ENCODE measurements around the gene CYP1A2. TPM values are rescaled to one million over a fixed set of nuclear protein-coding genes. Genes with fewer than 3 reads are reported as not detected.
"Not testable (repeated sequence)": the region's sequence is repeated elsewhere in the genome, so short reads cannot be mapped to it uniquely, and the experiment has no call there.

The CYP1A2 gene
- total and polyA plus RNA-seq, 7 donors = 0.03 TPM; not detected in 6

DNA sequence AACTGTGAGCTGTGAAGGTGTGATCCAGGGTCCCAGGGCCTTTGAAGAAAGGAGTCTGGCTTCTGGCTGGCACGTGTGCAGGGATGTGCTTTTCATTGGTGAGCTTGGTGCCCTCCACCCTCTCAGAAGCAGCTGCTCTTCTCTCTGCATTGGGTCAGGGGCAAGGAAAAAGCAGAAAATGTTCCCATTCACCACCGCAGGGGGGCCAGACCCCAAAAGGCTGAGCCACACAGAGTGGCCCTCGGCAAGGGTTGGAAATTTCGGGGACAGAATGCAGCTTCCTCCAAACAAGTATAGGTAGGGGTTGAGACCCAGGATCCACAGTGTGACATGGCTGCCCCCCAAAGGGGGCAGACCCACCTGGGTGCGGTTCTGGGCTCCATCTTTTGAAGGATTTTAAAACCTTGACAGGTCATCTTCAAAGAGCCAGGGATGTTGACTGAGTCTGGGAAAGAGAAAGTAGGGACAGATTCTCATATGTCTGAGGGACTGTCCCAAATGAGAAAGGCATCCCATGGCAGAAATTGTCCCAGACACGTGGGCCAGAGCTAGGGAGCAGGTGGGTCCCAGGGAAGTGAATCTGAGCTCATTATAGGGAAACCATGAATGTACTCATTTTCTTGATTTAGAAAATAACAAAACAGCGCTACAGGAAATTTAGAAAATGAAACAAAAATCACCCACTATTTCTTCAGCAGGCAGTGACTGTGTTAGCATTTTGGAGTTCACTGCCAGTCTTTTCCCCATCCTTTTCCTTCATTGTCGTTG is 36.0 kb downstream of the CYP1A2 start:
- no peaks in the 10 kb centered on the region for H3K9me3 ChIP-seq
- peak overlapping the region; percentile 86 for H3K4me3 ChIP-seq
- TF ChIP-seq, protein P1, sequence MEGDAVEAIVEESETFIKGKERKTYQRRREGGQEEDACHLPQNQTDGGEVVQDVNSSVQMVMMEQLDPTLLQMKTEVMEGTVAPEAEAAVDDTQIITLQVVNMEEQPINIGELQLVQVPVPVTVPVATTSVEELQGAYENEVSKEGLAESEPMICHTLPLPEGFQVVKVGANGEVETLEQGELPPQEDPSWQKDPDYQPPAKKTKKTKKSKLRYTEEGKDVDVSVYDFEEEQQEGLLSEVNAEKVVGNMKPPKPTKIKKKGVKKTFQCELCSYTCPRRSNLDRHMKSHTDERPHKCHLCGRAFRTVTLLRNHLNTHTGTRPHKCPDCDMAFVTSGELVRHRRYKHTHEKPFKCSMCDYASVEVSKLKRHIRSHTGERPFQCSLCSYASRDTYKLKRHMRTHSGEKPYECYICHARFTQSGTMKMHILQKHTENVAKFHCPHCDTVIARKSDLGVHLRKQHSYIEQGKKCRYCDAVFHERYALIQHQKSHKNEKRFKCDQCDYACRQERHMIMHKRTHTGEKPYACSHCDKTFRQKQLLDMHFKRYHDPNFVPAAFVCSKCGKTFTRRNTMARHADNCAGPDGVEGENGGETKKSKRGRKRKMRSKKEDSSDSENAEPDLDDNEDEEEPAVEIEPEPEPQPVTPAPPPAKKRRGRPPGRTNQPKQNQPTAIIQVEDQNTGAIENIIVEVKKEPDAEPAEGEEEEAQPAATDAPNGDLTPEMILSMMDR (IDR thresholded peaks at IDR 0.05) = no peak
- intact Hi-C loops (cut with DNase I) = loop anchor here in 1 of 2 donors (5.0 kb wide), 2 partner anchors 53 to 153 kb away; partner anchors contain the start of gene COX5A
- no peaks in the 10 kb centered on the region for H3K27me3 ChIP-seq (ENCODE audit: insufficient read depth in 3 of 3, low read length in 2 of 3)
- no peaks in the 10 kb centered on the region for H3K36me3 ChIP-seq (ENCODE audit: insufficient read depth in 1 of 2, low read depth in 1 of 2)
- H3K4me1 ChIP-seq = peaks cover 77% of the 10 kb centered on the region
- ATAC-seq (no peak), DNase-seq (no peak)
- H3K27ac ChIP-seq = peak overlapping the region; percentile 79
- 66 to 68% (median 68%) methylated on average over 8 of the region's 8 CpGs for WGBS, 3 donors

DNA sequence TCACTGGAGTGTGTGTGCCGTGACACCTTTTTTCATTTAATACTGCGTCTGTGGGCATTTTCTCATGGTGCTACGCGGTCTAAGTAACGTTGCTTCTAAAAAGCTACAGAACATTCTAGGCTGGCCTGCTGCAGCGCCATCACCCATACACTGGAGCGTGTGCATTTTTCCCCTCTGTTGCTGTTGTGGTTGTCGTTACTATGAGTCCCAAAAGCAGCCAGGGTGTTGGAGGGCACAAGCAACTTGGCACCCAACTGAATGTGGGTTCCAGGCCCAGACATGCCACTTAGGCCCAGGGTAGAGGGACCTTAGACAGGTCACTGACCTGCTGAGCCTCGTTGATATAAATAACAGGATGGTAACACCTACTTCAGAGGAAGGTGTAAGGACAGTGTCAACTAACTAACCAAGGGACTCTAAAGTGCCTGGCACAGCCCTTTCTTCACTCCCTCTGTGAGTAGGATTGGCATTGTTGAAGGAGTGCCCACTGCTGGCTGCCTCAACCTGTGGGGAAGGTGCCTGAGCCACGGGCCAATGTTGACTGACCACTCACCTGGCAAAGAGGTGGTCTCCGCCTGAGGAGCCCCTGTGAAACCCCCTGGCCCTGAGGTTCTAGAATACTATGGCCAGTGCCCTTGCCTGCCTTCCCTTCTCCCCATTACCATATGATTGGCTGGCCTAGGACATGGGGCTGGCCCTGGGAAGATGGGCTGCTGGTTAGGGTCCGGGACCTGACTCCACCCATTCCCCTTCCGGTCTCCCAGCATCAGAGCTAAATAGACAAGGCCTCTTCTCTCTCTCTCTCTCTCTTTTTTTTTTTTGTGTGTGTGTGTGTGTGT is 36.8 kb downstream of the CYP1A2 start:
- DNase-seq (no peak), ATAC-seq (peak in 2 of 4 donors; percentile 23 to 32)
- peak overlapping the region; percentile 79 for H3K27ac ChIP-seq
- peak overlapping the region; percentile 3 for H3K4me3 ChIP-seq
- H3K4me1 ChIP-seq = peaks cover 85% of the 10 kb centered on the region
- intact Hi-C loops (cut with DNase I) = no loop called here
- no peaks in the 10 kb centered on the region for H3K36me3 ChIP-seq (ENCODE audit: insufficient read depth in 1 of 2, low read depth in 1 of 2)
- no peaks in the 10 kb centered on the region for H3K27me3 ChIP-seq (ENCODE audit: insufficient read depth in 3 of 3, low read length in 2 of 3)
- WGBS, 3 donors = 61 to 73% (median 63%) methylated on average over 13 of the region's 13 CpGs
- H3K9me3 ChIP-seq = no peaks in the 10 kb centered on the region
- TF ChIP-seq, protein P1 (IDR thresholded peaks at IDR 0.05) = no peak

DNA sequence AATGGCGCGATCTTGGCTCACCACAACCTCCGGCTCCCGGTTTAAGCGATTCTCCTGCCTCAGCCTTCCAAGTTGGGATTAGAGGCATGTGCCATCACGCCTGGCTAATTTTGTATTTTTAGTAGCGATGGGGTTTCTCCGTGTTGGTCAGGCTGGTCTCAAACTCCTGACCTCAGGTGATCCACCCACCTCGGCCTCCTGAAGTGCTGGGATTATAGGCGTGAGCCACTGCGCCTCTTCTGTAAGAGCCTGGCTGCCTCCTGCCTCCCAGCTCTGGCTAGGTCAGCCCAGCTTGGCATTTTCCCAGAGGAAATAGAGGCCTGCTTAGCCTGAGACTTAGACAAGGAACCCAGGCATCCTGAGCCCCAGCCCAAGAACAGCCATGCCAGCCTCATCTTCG is 37.4 kb downstream of the CYP1A2 start:
- H3K27me3 ChIP-seq (ENCODE audit: insufficient read depth in 3 of 3, low read length in 2 of 3); H3K4me3 ChIP-seq; H3K9me3 ChIP-seq; intact Hi-C loops (cut with DNase I); DNase-seq; H3K36me3 ChIP-seq (ENCODE audit: insufficient read depth in 1 of 2, low read depth in 1 of 2): not testable (repeated sequence)
- Histone ChIP-seq H3K27ac (peak overlapping the region; percentile 75), H3K4me1 (peaks cover 88% of the 10 kb centered on the region)
- WGBS, 3 donors = 36 to 45% (median 38%) methylated on average over 12 of the region's 12 CpGs
- ATAC-seq = peak in 3 of 4 donors; percentile 22 to 56 (median 37)

DNA sequence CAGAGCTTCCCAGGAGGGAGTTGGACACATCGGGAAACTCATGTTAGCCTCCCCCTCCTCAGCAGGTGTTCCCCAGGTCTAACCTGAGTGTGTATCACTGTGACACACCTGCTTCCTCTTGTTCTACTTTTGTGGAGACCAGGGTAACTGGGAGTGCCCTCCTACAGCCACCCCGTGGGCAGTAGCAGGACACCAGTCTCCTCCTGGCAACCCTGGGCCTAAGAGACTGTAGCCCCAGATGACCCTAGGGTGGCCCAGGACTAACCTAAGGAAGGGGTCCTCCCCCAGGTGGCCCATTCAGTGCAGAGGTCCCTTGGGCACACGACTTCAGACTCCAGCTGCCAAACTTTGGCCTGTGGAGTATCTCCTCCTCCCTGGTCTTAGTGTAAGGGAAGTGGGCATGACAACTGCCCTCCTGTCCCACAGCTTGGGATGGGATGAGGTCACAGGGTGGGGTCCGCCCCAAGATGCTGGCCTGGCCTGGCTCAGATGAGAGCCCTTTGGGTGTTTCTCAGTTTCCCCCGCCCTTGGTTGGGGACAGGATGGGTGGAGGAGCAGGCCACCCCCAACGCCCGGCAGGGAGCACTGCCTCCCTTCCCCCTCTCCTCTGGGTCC is 38.0 kb downstream of the CYP1A2 start:
- Histone ChIP-seq H3K4me1 (peaks cover 85% of the 10 kb centered on the region), H3K27ac (peak overlapping the region; percentile 75), H3K9me3 (no peaks in the 10 kb centered on the region), H3K36me3 (ENCODE audit: insufficient read depth in 1 of 2, low read depth in 1 of 2) (no peaks in the 10 kb centered on the region), H3K4me3 (peak overlapping the region; percentile 22), H3K27me3 (ENCODE audit: insufficient read depth in 3 of 3, low read length in 2 of 3) (no peaks in the 10 kb centered on the region)
- peak in 2 of 4 donors; percentile 12 to 18 for ATAC-seq
- intact Hi-C loops (cut with DNase I) = no loop called here
- no peak for DNase-seq
- TF ChIP-seq, protein P1 (IDR thresholded peaks at IDR 0.05) = no peak
- WGBS, 3 donors = 44 to 57% (median 55%) methylated on average over 7 of the region's 7 CpGs
